MM.1S (cell line): ENCODE data around the gene PCED1B.

Source experiments
- DNase-seq: peaks from one replicate; pipeline ENCODE4 v3.0.0-alpha.2; 2015
- H2AFZ ChIP-seq: fragments of 300-600 bp; sonication (generic); 2 replicates; pipeline ENCODE4 v1.6.0; 2016; ENCODE audit warnings: antibody characterized with exemption, low read length
- H3F3A ChIP-seq: fragments of 300-600 bp; sonication (generic); 2 replicates; pipeline ENCODE4 v1.6.1; 2016; ENCODE audit warnings: mild to moderate bottlenecking, antibody characterized with exemption, low read length, moderate library complexity, mixed read lengths; ENCODE audit not compliant: insufficient read depth
- H3K27ac ChIP-seq: fragments of 300-600 bp; sonication (generic); 2 replicates; pipeline ENCODE4 v1.5.1; 2016; ENCODE audit warnings: mild to moderate bottlenecking, low read length
- H3K27me3 ChIP-seq: fragments of 300-600 bp; sonication (generic); replicated peaks from 2 replicates; pipeline ENCODE4 v1.6.0; 2016; ENCODE audit warnings: low read length; ENCODE audit not compliant: insufficient read depth
- H3K36me3 ChIP-seq: fragments of 300-600 bp; sonication (generic); replicated peaks from 2 replicates; pipeline ENCODE4 v1.6.1; 2016; ENCODE audit warnings: mild to moderate bottlenecking, low read length, mixed read lengths; ENCODE audit not compliant: insufficient read depth
- H3K4me1 ChIP-seq: fragments of 300-600 bp; sonication (generic); 2 replicates; pipeline ENCODE4 v1.6.1; 2016; ENCODE audit warnings: low read length, mixed read lengths
- H3K4me2 ChIP-seq: fragments of 300-600 bp; sonication (generic); 2 replicates; pipeline ENCODE4 v1.6.0; 2016; ENCODE audit warnings: low read depth, low read length
- H3K4me3 ChIP-seq: fragments of 300-600 bp; sonication (generic); 2 replicates; pipeline ENCODE4 v1.5.1; 2016; ENCODE audit warnings: low read length, mixed read lengths
- H3K79me2 ChIP-seq: fragments of 300-600 bp; sonication (generic); 2 replicates; pipeline ENCODE4 v1.6.1; 2016; ENCODE audit warnings: mixed run types, low read length, mixed read lengths
- H3K9ac ChIP-seq: fragments of 300-600 bp; sonication (generic); 2 replicates; pipeline ENCODE4 v1.6.1; 2016; ENCODE audit warnings: low read length, mixed read lengths
- H3K9me2 ChIP-seq: fragments of 300-600 bp; sonication (generic); replicated peaks from 2 replicates; pipeline ENCODE4 v1.6.1; 2016; ENCODE audit warnings: mild to moderate bottlenecking, low read length, mixed read lengths; ENCODE audit not compliant: insufficient read depth
- H3K9me3 ChIP-seq: fragments of 300-600 bp; sonication (generic); replicated peaks from 2 replicates; pipeline ENCODE4 v1.6.1; 2016; ENCODE audit warnings: mild to moderate bottlenecking, low read length, mixed read lengths; ENCODE audit not compliant: insufficient read depth
- H4K20me1 ChIP-seq: fragments of 300-600 bp; sonication (generic); 2 replicates; pipeline ENCODE4 v1.6.1; 2016; ENCODE audit warnings: mild to moderate bottlenecking, low read length, moderate library complexity, mixed read lengths; ENCODE audit not compliant: insufficient read depth
- EZH2 ChIP-seq: fragments of 300-600 bp; sonication (generic); optimal IDR thresholded peaks from 2 replicates; pipeline ENCODE3; 2017; ENCODE audit warnings: low read depth, mild to moderate bottlenecking, antibody characterized with exemption, low read length, mixed read lengths
- EZH2phosphoT487 ChIP-seq: fragments of 300-600 bp; sonication (generic); IDR thresholded peaks from 2 replicates; pipeline ENCODE4 v1.6.1; 2018; ENCODE audit warnings: antibody characterized with exemption, low read length
- TF ChIP-seq, protein P1 (sequence below): fragments of 300-600 bp; sonication (generic); IDR thresholded peaks from 2 replicates; pipeline ENCODE4 v1.5.1; 2016; ENCODE audit warnings: antibody characterized with exemption, low read length, mixed read lengths

PCED1B gene

DNA sequence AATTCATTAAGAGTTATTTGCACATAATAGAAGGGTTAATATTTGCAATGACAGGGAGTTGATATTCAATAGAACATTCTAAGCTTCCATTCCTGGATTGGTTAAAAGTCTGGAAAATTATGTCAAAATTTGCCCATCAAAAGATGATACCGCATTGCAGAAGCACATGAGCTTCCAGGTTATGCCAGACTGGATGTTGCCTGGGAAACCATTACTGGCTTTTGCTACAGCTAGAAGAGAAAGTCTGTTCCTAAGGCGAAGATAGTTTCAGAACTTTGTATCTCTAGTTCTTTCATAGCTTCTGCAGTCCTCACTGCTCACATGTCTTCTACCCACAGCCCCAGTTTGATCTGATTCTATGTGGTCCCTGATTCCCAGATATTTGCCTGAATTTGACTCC, 122.8 kb downstream of the PCED1B start:
- TF ChIP-seq EZH2phosphoT487: no peak
- TF ChIP-seq EZH2: no peak
- TF ChIP-seq, protein P1, sequence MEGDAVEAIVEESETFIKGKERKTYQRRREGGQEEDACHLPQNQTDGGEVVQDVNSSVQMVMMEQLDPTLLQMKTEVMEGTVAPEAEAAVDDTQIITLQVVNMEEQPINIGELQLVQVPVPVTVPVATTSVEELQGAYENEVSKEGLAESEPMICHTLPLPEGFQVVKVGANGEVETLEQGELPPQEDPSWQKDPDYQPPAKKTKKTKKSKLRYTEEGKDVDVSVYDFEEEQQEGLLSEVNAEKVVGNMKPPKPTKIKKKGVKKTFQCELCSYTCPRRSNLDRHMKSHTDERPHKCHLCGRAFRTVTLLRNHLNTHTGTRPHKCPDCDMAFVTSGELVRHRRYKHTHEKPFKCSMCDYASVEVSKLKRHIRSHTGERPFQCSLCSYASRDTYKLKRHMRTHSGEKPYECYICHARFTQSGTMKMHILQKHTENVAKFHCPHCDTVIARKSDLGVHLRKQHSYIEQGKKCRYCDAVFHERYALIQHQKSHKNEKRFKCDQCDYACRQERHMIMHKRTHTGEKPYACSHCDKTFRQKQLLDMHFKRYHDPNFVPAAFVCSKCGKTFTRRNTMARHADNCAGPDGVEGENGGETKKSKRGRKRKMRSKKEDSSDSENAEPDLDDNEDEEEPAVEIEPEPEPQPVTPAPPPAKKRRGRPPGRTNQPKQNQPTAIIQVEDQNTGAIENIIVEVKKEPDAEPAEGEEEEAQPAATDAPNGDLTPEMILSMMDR: no peak
- H3K4me1 ChIP-seq: peaks cover 10% of the 10 kb centered on the region
- H3K9ac ChIP-seq: no peak overlapping the region
- no peaks in the 10 kb centered on the region for H4K20me1 ChIP-seq
- H3K9me3 ChIP-seq: no peaks in the 10 kb centered on the region
- no peak overlapping the region for H3K4me3 ChIP-seq
- no peaks in the 10 kb centered on the region for H3K79me2 ChIP-seq
- no peak overlapping the region for H3K4me2 ChIP-seq
- no peak overlapping the region for H2AFZ ChIP-seq
- no peaks in the 10 kb centered on the region for H3K27me3 ChIP-seq
- no peak overlapping the region for H3K27ac ChIP-seq
- no peaks in the 10 kb centered on the region for H3K9me2 ChIP-seq
- H3K36me3 ChIP-seq: no peaks in the 10 kb centered on the region
- DNase-seq: no peak
- peaks cover 8% of the 10 kb centered on the region for H3F3A ChIP-seq

DNA sequence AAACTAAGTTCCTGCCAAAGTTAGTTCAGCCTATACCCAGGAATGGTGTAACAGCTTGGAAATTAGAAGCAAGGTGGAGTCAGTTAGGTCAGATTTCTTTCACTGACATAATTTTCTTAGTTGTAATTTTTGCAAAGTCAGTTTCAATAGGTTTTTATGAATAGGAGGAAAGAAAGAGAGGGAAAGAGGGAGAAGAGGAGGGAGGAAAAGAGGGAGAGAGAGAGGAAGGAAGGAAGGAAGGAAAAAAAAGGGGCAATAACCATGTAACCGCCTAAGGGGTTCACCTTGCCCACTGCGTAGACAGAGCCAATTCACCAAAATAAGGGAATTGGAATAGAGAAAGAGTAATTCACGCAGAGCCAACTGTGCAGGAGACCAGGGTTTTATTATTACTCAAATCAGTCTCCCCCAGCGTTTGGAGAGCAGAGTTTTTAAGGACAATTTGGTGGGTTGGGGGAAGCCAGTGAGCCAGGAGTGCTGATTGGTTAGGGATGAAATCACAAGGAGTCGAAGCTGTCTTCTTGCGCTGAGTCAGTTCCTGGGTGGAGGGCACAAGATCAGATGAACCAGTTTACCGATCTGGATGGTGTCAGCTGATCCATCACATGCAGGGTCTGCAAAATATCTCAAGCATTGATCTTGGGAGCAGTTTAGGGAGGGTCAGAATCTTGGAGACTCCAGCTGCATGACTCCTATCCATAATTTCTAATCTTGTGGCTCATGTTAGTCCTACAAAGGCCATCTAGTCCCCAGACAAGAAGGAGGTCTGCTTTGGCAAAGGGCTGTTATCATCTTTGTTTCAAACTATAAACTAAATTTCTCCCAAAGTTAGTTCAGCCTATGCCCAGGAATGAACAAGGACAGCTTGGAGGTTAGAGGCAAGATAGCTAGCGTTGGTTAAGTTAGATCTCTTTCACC, 126.4 kb downstream of the PCED1B start:
- H3K9me3 ChIP-seq: no peaks in the 10 kb centered on the region
- H3K36me3 ChIP-seq: no peaks in the 10 kb centered on the region
- no peaks in the 10 kb centered on the region for H3K79me2 ChIP-seq
- H3K4me2 ChIP-seq: no peak overlapping the region
- no peak overlapping the region for H3K9ac ChIP-seq
- H3F3A ChIP-seq: peaks cover 21% of the 10 kb centered on the region
- H4K20me1 ChIP-seq: no peaks in the 10 kb centered on the region
- no peak overlapping the region for H3K27ac ChIP-seq
- no peak for TF ChIP-seq EZH2phosphoT487
- TF ChIP-seq, protein P1: no peak
- no peak for TF ChIP-seq EZH2
- H2AFZ ChIP-seq: no peak overlapping the region
- no peaks in the 10 kb centered on the region for H3K9me2 ChIP-seq
- no peak overlapping the region for H3K4me3 ChIP-seq
- H3K27me3 ChIP-seq: no peaks in the 10 kb centered on the region
- peaks cover 27% of the 10 kb centered on the region for H3K4me1 ChIP-seq
- no peak for DNase-seq

DNA sequence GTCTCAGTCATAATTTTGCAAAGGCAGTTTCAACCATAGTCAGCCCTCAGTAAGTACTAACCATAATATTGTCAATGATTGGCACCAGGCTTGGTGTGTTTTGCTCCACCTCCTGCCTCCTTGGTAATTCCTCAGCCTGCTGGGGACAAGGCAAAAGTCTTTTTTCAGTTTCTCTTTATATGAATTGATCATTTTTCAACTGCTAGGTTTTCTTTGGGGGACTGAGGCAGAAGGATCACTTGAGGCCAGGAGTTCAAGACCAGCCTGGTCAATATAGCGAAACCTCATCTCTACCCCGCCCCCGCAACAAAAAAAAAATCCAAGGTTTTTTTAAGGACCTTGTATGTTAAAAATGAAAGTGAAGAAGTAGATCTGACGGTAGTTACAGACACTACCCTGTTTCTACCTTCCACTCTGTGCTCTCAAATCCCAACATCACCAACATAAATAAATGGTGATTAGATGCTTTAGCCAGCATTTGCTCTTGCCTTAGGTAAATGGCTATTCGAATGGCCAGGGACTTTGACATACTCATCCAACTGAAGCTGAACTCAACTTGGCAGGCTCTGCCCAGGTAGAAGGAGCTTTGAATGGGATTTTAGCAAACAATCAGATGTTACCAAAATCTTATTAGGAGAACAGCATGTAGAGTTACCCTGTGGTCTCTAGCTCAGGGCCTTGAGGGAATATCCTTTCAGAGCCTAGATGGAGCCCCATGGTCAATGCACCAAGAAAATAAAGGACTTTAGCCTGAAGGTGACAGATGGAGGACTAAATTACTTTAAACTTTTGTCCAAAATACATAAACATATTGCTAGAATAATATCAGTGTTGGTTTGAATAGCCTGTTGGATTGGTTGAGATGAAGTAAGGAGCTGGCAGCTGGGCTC, 127.3 kb downstream of the PCED1B start:
- Histone ChIP-seq H3K4me1 (peaks cover 27% of the 10 kb centered on the region), H3K27ac (peak overlapping the region; percentile 71), H2AFZ (peak overlapping the region; percentile 37; the same call in 1 of the 2 replicates), H3K27me3 (no peaks in the 10 kb centered on the region), H3F3A (peaks cover 21% of the 10 kb centered on the region), H4K20me1 (no peaks in the 10 kb centered on the region), H3K4me3 (peak overlapping the region; percentile 5; the same call in 1 of the 2 replicates), H3K79me2 (no peaks in the 10 kb centered on the region), H3K4me2 (peak overlapping the region; percentile 55), H3K9me2 (no peaks in the 10 kb centered on the region), H3K36me3 (no peaks in the 10 kb centered on the region), H3K9ac (peak overlapping the region; percentile 2; the same call in 1 of the 2 replicates), H3K9me3 (no peaks in the 10 kb centered on the region)
- TF ChIP-seq, protein P1: no peak
- TF ChIP-seq EZH2 (no peak), EZH2phosphoT487 (no peak)
- no peak for DNase-seq
